Measurements from ENCODE around the gene RELL1.

RELL1 gene

GRCh38 chr4:37597034-37597433 lies 89.1 kb downstream of the RELL1 start:
- no peak for DNase-seq (ENCODE audit: low read depth)

GRCh38 chr4:37595875-37596680 lies 90.1 kb downstream of the RELL1 start:
- DNase-seq (ENCODE audit: low read depth) = no peak

- DNase-seq (ENCODE audit: low read depth) = no peak
These were observed 92.1 kb downstream of the RELL1 start for GRCh38 chr4:37594099-37594498.

- DNase-seq (ENCODE audit: low read depth) = no peak
These were observed 94.8 kb downstream of the RELL1 start for GRCh38 chr4:37591349-37591748.

GRCh38 chr4:37590016-37590415 lies 96.2 kb downstream of the RELL1 start:
- DNase-seq (ENCODE audit: low read depth) = no peak

GRCh38 chr4:37588150-37588549 lies 98.0 kb downstream of the RELL1 start:
- no peak for DNase-seq (ENCODE audit: low read depth)

GRCh38 chr4:37586194-37586593 lies 100.0 kb downstream of the RELL1 start:
- DNase-seq (ENCODE audit: low read depth) = no peak

- DNase-seq (ENCODE audit: low read depth) = no peak
These were observed 101.6 kb downstream of the RELL1 start for GRCh38 chr4:37584493-37585060.

GRCh38 chr4:37584071-37584470 lies 102.1 kb downstream of the RELL1 start:
- no peak for DNase-seq (ENCODE audit: low read depth)

GRCh38 chr4:37573566-37573965 lies 112.6 kb downstream of the RELL1 start:
- no peak for DNase-seq (ENCODE audit: low read depth)

- DNase-seq (ENCODE audit: low read depth) = no peak
These were observed 117.7 kb downstream of the RELL1 start for GRCh38 chr4:37568489-37568888.

- DNase-seq (ENCODE audit: low read depth) = peak; percentile 7
These were observed 118.3 kb downstream of the RELL1 start for GRCh38 chr4:37567836-37568235.

- DNase-seq (ENCODE audit: low read depth) = peak; percentile 54
These were observed 123.6 kb downstream of the RELL1 start for GRCh38 chr4:37562592-37562991.

GRCh38 chr4:37561803-37562207 lies 124.4 kb downstream of the RELL1 start:
- DNase-seq (ENCODE audit: low read depth) = peak; percentile 46

GRCh38 chr4:37561196-37561802 lies 124.9 kb downstream of the RELL1 start:
- no peak for DNase-seq (ENCODE audit: low read depth)
